ENCODE measurements around the gene IFNA21. TPM values are rescaled to one million over a fixed set of nuclear protein-coding genes. Genes with fewer than 3 reads are reported as not detected.

The IFNA21 gene
- total and polyA plus RNA-seq, 4 donors: not detected

GRCh38 chr9:21141427-21141882 lies 25.0 kb downstream of the IFNA21 start, which contains the start of gene IFNW1 (continued):
- no peak for TF ChIP-seq ATF3 (IDR thresholded peaks at IDR 0.05)
- TF ChIP-seq RXRA (IDR thresholded peaks at IDR 0.05): no peak
- no peak for TF ChIP-seq FOXA2 (IDR thresholded peaks at IDR 0.05)
- no peak for TF ChIP-seq HNF4A (conservative IDR thresholded peaks at IDR 0.05)
- TF ChIP-seq CTCF (IDR thresholded peaks at IDR 0.05; ENCODE audit: low read depth, low read length, missing input control): no peak

- no peaks in the 10 kb centered on the region for H3K27me3 ChIP-seq (ENCODE audit: control insufficient read depth in 4 of 4, insufficient read depth in 4 of 4, low read length in 3 of 4)
- no peaks in the 10 kb centered on the region for H3K9me3 ChIP-seq (ENCODE audit: control insufficient read depth in 4 of 4, low read length in 3 of 4)
- no peak for DNase-seq (ENCODE audit: low spot score)
- no peak overlapping the region for H3K4me3 ChIP-seq (ENCODE audit: low read depth in 1 of 3, low read length in 3 of 3)
- no peak overlapping the region for H3K9ac ChIP-seq (ENCODE audit: low read depth in 1 of 2, low read length in 2 of 2)
- 46% methylated on average over 1 of the region's 1 CpG for WGBS
- no peaks in the 10 kb centered on the region for H3K36me3 ChIP-seq (ENCODE audit: control insufficient read depth in 4 of 4, insufficient read depth in 3 of 4, low read depth in 1 of 4, low read length in 3 of 4)
- TF ChIP-seq HNF4A (conservative IDR thresholded peaks at IDR 0.05): no peak
- no peak for TF ChIP-seq EGR1 (IDR thresholded peaks at IDR 0.05; ENCODE audit: low read depth in 2 of 2)
- TF ChIP-seq REST (IDR thresholded peaks at IDR 0.05): no peak
- TF ChIP-seq GABPA (IDR thresholded peaks at IDR 0.05 in 1 of 2, conservative IDR thresholded peaks at IDR 0.05 in 1 of 2): no peak
- TF ChIP-seq SP1 (IDR thresholded peaks at IDR 0.05): no peak
- no peak for TF ChIP-seq FOXA1 (IDR thresholded peaks at IDR 0.05)
- no peak for TF ChIP-seq FOXA2 (IDR thresholded peaks at IDR 0.05)
- no peak for TF ChIP-seq NR2F2 (IDR thresholded peaks at IDR 0.05)
- no peak for TF ChIP-seq CTCF (IDR thresholded peaks at IDR 0.05; ENCODE audit: low read depth, low read length, missing input control)
- no peak for TF ChIP-seq YY1 (IDR thresholded peaks at IDR 0.05)
- TF ChIP-seq RXRA (IDR thresholded peaks at IDR 0.05): no peak
- TF ChIP-seq TAF1 (conservative IDR thresholded peaks at IDR 0.05): no peak
- no peak for TF ChIP-seq ATF3 (IDR thresholded peaks at IDR 0.05)
- no peak for TF ChIP-seq ZBTB33 (IDR thresholded peaks at IDR 0.05)
- no peak for TF ChIP-seq MAX (IDR thresholded peaks at IDR 0.05)
- no peak for TF ChIP-seq HNF4G (IDR thresholded peaks at IDR 0.05)
- no peak for TF ChIP-seq RAD21 (IDR thresholded peaks at IDR 0.05)
- no peak for TF ChIP-seq JUND (IDR thresholded peaks at IDR 0.05)
- peaks cover 0 to 1% (median 0%) of the 10 kb centered on the region in 4 donors for H3K4me1 ChIP-seq (ENCODE audit: control insufficient read depth in 4 of 4, insufficient read depth in 4 of 4, low read length in 3 of 4)
- H3K27ac ChIP-seq (ENCODE audit: low read depth in 1 of 2, low read length in 2 of 2): no peak overlapping the region
These were observed 29.4 kb downstream of the IFNA21 start for GRCh38 chr9:21137020-21137419.
